ENCODE data around the gene COPS4.

- TF ChIP-seq EZH2 (IDR thresholded peaks at IDR 0.05) (no peak), CTCF (IDR thresholded peaks at IDR 0.05) (no peak), EZH2phosphoT487 (IDR thresholded peaks at IDR 0.05) (no peak)
Observed at GRCh38 chr4:83115656-83116285, 80.8 kb downstream of the COPS4 start.

Measured in neural progenitor cell (in vitro differentiated cells).